K562 (cell line): ENCODE measurements around the gene POC1B. TPM values are rescaled to one million over a fixed set of nuclear protein-coding genes. Genes with fewer than 3 reads are reported as not detected.

ENCODE experiments used
- ATAC-seq: fragments of 200-7000 bp; cut with Tn5 transposase; 3 replicates; pipeline ENCODE4 v1.9.1; 2020; ENCODE audit warnings: moderate library complexity
- BruUV-seq: library from RNA; stranded (reverse); fragments of 400-500 nt; replicated peaks from 2 replicates; lab custom pipeline; 2021; lab: Mats Ljungman, UMichigan
- CTCF ChIA-PET: fragments of 300-600 bp; formaldehyde crosslinking; extraction: SDS; loops from one replicate; lab custom pipeline; 2021; ENCODE audit warnings: low intra/inter-chr PET ratio; lab: Yijun Ruan, JAX
- POLR2A ChIA-PET: fragments of 300-600, 350-650 bp; sonication (Branson Sonifier 250); formaldehyde crosslinking; extraction: SDS; loops from one replicate; lab custom pipeline; 2021; ENCODE audit warnings: antibody characterized with exemption, inconsistent platforms; lab: Yijun Ruan, JAX
- DNase-seq, 4 experiments: peaks; one replicate each; pipeline versions ENCODE4 v3.0.0 to v3.0.0-alpha.2; 2011 to 2018; ENCODE audit warnings: low spot score in 3 of 4, mixed read lengths in 3 of 4; ENCODE audit errors: extremely low read depth in 1 of 4
- FAIRE-seq: peaks from 2 replicates; lab custom pipeline; 2011; peaks lifted over from hg19 to GRCh38; lab: Jason Lieb, UNC
- H2AFZ ChIP-seq: 2 replicates; pipeline ENCODE4 v1.6.0; 2011; ENCODE audit warnings: low read depth, low read length, control low read depth, inconsistent platforms
- H3K27ac ChIP-seq: fragments of 200-600 bp; 3 replicates; pipeline ENCODE4 v1.8.0; 2011; ENCODE audit warnings: low read depth, mild to moderate bottlenecking, control low read depth, inconsistent platforms, low read length, moderate library complexity, mixed read lengths; ENCODE audit errors: extremely low read depth
- H3K27me3 ChIP-seq, 2 experiments: fragments of 300-600 bp in 1 of 2; 2 replicates in 1 of 2; 3 replicates in 1 of 2; pipeline versions ENCODE4 v1.6.0 to v1.8.0; 2011; ENCODE audit warnings: inconsistent platforms in 2 of 2, low read length in 2 of 2, mild to moderate bottlenecking in 1 of 2, mixed read lengths in 1 of 2, moderate library complexity in 1 of 2; ENCODE audit not compliant: control insufficient read depth in 2 of 2, insufficient read depth in 2 of 2
- H3K36me3 ChIP-seq: fragments of 300-600 bp; 3 replicates; pipeline ENCODE4 v1.8.0; 2011; ENCODE audit warnings: mild to moderate bottlenecking, low read length, inconsistent platforms; ENCODE audit not compliant: control insufficient read depth, insufficient read depth
- H3K4me1 ChIP-seq, 2 experiments: fragments of 200-600 bp in 1 of 2; replicated peaks in 1 of 2; 2 replicates in 1 of 2; 3 replicates in 1 of 2; pipeline versions ENCODE4 v1.5.1 to v1.8.0; 2011; ENCODE audit warnings: inconsistent platforms in 2 of 2, low read length in 2 of 2, mild to moderate bottlenecking in 1 of 2, mixed read lengths in 1 of 2, moderate library complexity in 1 of 2; ENCODE audit not compliant: control insufficient read depth in 2 of 2, insufficient read depth in 2 of 2
- H3K4me2 ChIP-seq: 2 replicates; pipeline ENCODE4 v1.6.1; 2011; ENCODE audit warnings: low read length, control low read depth, inconsistent platforms, mixed read lengths; ENCODE audit not compliant: insufficient read depth
- H3K4me3 ChIP-seq: fragments of 200-600 bp; sonication (generic), shearing (Covaris generic); 2 replicates; pipeline ENCODE4 v1.5.1; 2016; ENCODE audit warnings: control low read depth, inconsistent platforms
- H3K79me2 ChIP-seq: fragments of 200-600 bp; 3 replicates; pipeline ENCODE4 v1.8.0; 2011; ENCODE audit warnings: low read length, inconsistent platforms; ENCODE audit not compliant: control insufficient read depth, insufficient read depth
- H3K9ac ChIP-seq, 2 experiments: 2 replicates each; pipeline versions ENCODE4 v1.6.0 to v1.6.1; 2011; ENCODE audit warnings: low read depth in 2 of 2, low read length in 2 of 2, control low read depth in 1 of 2, inconsistent platforms in 1 of 2, mild to moderate bottlenecking in 1 of 2, mixed read lengths in 1 of 2; ENCODE audit not compliant: insufficient read depth in 1 of 2
- H3K9me1 ChIP-seq: one replicate; pipeline ENCODE4 v1.6.0; 2011; ENCODE audit warnings: inconsistent platforms, mild to moderate bottlenecking, low read length, moderate library complexity; ENCODE audit not compliant: control insufficient read depth, insufficient read depth
- H3K9me3 ChIP-seq: replicated peaks from 2 replicates; pipeline ENCODE4 v1.5.1; 2011; ENCODE audit warnings: low read depth, low read length, inconsistent platforms; ENCODE audit not compliant: control insufficient read depth, insufficient read depth
- H4K20me1 ChIP-seq: replicated peaks from 2 replicates; pipeline ENCODE4 v1.6.1; 2011; ENCODE audit warnings: low read length, inconsistent platforms, mixed read lengths; ENCODE audit not compliant: control insufficient read depth, insufficient read depth
- ASH1L ChIP-seq: fragments of 450-650 bp; IDR thresholded peaks from 2 replicates; pipeline ENCODE4 v1.6.1; 2018; ENCODE audit warnings: borderline replicate concordance, mild to moderate bottlenecking, low read depth; ENCODE audit not compliant: partially characterized antibody
- CCAR2 ChIP-seq: fragments of 200-400 bp; formaldehyde crosslinking; IDR thresholded peaks from 2 replicates; pipeline ENCODE4 v1.6.1; 2017; ENCODE audit warnings: mild to moderate bottlenecking, low read depth, low read length
- DPF2 ChIP-seq: fragments of 450-650 bp; IDR thresholded peaks from 2 replicates; pipeline ENCODE4 v1.6.1; 2016
- HNRNPL ChIP-seq: fragments of 200-400 bp; formaldehyde crosslinking; IDR thresholded peaks from 2 replicates; pipeline ENCODE4 v1.6.1; 2017; ENCODE audit warnings: low read depth, mild to moderate bottlenecking, low read length
- PTTG1 ChIP-seq: fragments of 450-650 bp; IDR thresholded peaks from 2 replicates; pipeline ENCODE4 v1.6.1; 2016; ENCODE audit warnings: low read depth, mild to moderate bottlenecking, missing genetic modification characterization, missing compliant biosample characterization
- RBM34 ChIP-seq: fragments of 200-400 bp; formaldehyde crosslinking; IDR thresholded peaks from 2 replicates; pipeline ENCODE4 v1.6.1; 2018; ENCODE audit warnings: low read length, borderline replicate concordance; ENCODE audit not compliant: insufficient read depth
- TAF7 ChIP-seq: fragments of 450-650 bp; IDR thresholded peaks from 2 replicates; pipeline ENCODE4 v1.6.1; 2016; ENCODE audit warnings: missing genetic modification characterization, missing compliant biosample characterization
- TAL1 ChIP-seq: fragments of 450-650 bp; IDR thresholded peaks from 2 replicates; pipeline ENCODE4 v1.6.1; 2016; ENCODE audit warnings: mild to moderate bottlenecking
- TCF3 ChIP-seq: sonication (generic); formaldehyde crosslinking; IDR thresholded peaks from 2 replicates; pipeline ENCODE4 v1.4.0; 2020; ENCODE audit warnings: mild to moderate bottlenecking, missing genetic modification reagents
- TEAD1 ChIP-seq, 2 experiments: fragments of 450-650 bp in 1 of 2; sonication (generic) in 1 of 2; formaldehyde crosslinking; IDR thresholded peaks; 2 replicates each; pipeline versions ENCODE4 v1.4.0 to v1.8.0; 2020 to 2022; ENCODE audit warnings: mild to moderate bottlenecking in 2 of 2, missing genetic modification reagents in 1 of 2
- ZNF41 ChIP-seq: fragments of 250-450 bp; sonication (Bioruptor Pico); conservative IDR thresholded peaks from 2 replicates; pipeline ENCODE4 v1.4.0; 2020; ENCODE audit warnings: mild to moderate bottlenecking
- WGBS: fragments of 100-300 bp; shearing (Covaris generic); methylation state at CpG from one replicate; pipeline ENCODE4 v1.1.6; 2016; ENCODE audit warnings: low coverage, mixed read lengths; ENCODE audit not compliant: insufficient coverage; ENCODE audit errors: missing lambda C conversion rate; 5-methylcytosine and 5-hydroxymethylcytosine counted together
- in situ Hi-C: fragments of 300-500 bp; cut with MboI; formaldehyde crosslinking; loops from 4 replicates; pipeline ENCODE4 v1.15.0; 2018; ENCODE audit warnings: inconsistent platforms, mixed read lengths
- intact Hi-C: fragments of 100-400 bp; cut with micrococcal nuclease; formaldehyde crosslinking; loops from 2 replicates; pipeline ENCODE4 v1.14.2; 2022
- polyA plus RNA-seq, 8 experiments: library from polyadenylated mRNA; depleted of rRNA in 4 of 8; stranded (reverse) in 5 of 8; unstranded in 3 of 8; fragments of >200 nt; fragmentation: Nextera tagmentation in 2 of 8; fragmentation: Illumina TruSeq in 1 of 8; extraction: Ambion mirVana in 2 of 8; extraction: Trizol in 1 of 8; gene quantifications; 2 replicates each; pipeline versions ENCODE4 v1.2.1 to v1.2.3, GENCODE V29; 2011 to 2014; ENCODE audit warnings: inconsistent platforms in 1 of 8, missing spikeins in 1 of 8
- total RNA-seq, 7 experiments: library from RNA; depleted of rRNA in 6 of 7; stranded (reverse); fragments of >200 nt in 6 of 7; fragmentation: Illumina TruSeq in 2 of 7; extraction: Trizol in 2 of 7; gene quantifications; 2 replicates each; pipeline versions ENCODE4 v1.2.1 to v1.2.3, GENCODE V29; 2011 to 2021; ENCODE audit warnings: low replicate concordance in 1 of 7
- TF ChIP-seq, protein P1 (sequence below): sonication (generic); formaldehyde crosslinking; IDR thresholded peaks from 2 replicates; pipeline ENCODE4 v1.8.0; 2022; ENCODE audit warnings: mild to moderate bottlenecking, low read depth, missing genetic modification reagents
- TF ChIP-seq, protein P2 (sequence below): sonication (generic); formaldehyde crosslinking; IDR thresholded peaks from 2 replicates; pipeline ENCODE4 v1.8.1; 2023; ENCODE audit warnings: missing genetic modification reagents, mild to moderate bottlenecking, borderline replicate concordance
- TF ChIP-seq, protein P3 (sequence below): fragments of 450-650 bp; IDR thresholded peaks from 2 replicates; pipeline ENCODE4 v1.7.1; 2018; ENCODE audit warnings: mild to moderate bottlenecking, low read depth; ENCODE audit not compliant: partially characterized antibody

POC1B gene
- total and polyA plus RNA-seq, 9 of the 15 experiments (the other 6 are each of a cell fraction or from before 2014, with no cell fraction given) = 4.5 to 16.1 (median 10.4) TPM

DNA sequence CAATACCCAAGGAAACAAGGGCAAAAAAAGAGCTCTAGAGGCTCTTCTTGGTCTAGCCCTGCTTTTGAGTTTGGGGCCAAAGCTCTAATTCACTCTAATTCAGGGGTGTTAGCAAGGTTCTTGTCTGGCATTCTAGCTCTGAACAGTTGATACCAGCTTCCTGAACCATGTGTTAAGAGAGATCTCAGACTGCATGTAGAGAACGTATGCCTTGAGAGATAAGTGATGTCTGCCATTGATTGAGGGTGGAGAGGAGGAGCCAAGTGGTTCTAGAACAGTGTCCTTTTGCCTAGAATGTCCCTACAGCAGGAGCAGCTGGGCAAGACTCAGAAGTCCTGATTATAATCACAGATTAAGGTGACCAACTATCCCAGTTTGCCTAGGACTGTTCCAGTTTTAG lies 18.2 kb upstream of the POC1B start:
- no peaks in the 10 kb centered on the region for H3K9me3 ChIP-seq
- no peaks in the 10 kb centered on the region for H3K27me3 ChIP-seq
- FAIRE-seq (no peak), ATAC-seq (peak; percentile 7; the same call in 1 of the 3 replicates), DNase-seq (peak in 2 of 4 experiments; percentile 35 to 38)
- intact Hi-C loops = loop anchor here (5.0 to 10.0 kb wide), 3 partner anchors 311 to 1413 kb away; partner anchors contain the start of gene CCER1
- peaks cover 11 to 45% of the 10 kb centered on the region in 2 experiments for H3K4me1 ChIP-seq
- H3K4me3 ChIP-seq = no peak overlapping the region
- H3K4me2 ChIP-seq = no peak overlapping the region; the same call in 1 of the 2 replicates
- no peaks in the 10 kb centered on the region for H4K20me1 ChIP-seq
- in situ Hi-C loops = loop anchor here (25.0 kb wide), 1 partner anchor 1293 kb away; no protein-coding TSS in a partner anchor
- no peaks in the 10 kb centered on the region for H3K36me3 ChIP-seq
- ChIA-PET POLR2A (interaction anchor here (0.6 to 1.8 kb wide), 5 partner anchors 8 to 162 kb away, joined by 3 to 8 read pairs (median 3); no protein-coding TSS in a partner anchor), CTCF (interaction anchor here (1.1 kb wide), 1 partner anchor 559 kb away, joined by 3 read pairs; no protein-coding TSS in a partner anchor)
- H3K9ac ChIP-seq = no peak overlapping the region
- no peak overlapping the region for H3K27ac ChIP-seq
- no TSS peak for BruUV-seq
- WGBS = 0% methylated on average over 1 of the region's 1 CpG
- no peak overlapping the region for H2AFZ ChIP-seq
- H3K9me1 ChIP-seq = no peaks in the 10 kb centered on the region
- no peaks in the 10 kb centered on the region for H3K79me2 ChIP-seq
- TF ChIP-seq, protein P1, sequence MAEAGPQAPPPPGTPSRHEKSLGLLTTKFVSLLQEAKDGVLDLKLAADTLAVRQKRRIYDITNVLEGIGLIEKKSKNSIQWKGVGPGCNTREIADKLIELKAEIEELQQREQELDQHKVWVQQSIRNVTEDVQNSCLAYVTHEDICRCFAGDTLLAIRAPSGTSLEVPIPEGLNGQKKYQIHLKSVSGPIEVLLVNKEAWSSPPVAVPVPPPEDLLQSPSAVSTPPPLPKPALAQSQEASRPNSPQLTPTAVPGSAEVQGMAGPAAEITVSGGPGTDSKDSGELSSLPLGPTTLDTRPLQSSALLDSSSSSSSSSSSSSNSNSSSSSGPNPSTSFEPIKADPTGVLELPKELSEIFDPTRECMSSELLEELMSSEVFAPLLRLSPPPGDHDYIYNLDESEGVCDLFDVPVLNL (CRISPR knock-in tag) = no peak
- TF ChIP-seq, protein P2, sequence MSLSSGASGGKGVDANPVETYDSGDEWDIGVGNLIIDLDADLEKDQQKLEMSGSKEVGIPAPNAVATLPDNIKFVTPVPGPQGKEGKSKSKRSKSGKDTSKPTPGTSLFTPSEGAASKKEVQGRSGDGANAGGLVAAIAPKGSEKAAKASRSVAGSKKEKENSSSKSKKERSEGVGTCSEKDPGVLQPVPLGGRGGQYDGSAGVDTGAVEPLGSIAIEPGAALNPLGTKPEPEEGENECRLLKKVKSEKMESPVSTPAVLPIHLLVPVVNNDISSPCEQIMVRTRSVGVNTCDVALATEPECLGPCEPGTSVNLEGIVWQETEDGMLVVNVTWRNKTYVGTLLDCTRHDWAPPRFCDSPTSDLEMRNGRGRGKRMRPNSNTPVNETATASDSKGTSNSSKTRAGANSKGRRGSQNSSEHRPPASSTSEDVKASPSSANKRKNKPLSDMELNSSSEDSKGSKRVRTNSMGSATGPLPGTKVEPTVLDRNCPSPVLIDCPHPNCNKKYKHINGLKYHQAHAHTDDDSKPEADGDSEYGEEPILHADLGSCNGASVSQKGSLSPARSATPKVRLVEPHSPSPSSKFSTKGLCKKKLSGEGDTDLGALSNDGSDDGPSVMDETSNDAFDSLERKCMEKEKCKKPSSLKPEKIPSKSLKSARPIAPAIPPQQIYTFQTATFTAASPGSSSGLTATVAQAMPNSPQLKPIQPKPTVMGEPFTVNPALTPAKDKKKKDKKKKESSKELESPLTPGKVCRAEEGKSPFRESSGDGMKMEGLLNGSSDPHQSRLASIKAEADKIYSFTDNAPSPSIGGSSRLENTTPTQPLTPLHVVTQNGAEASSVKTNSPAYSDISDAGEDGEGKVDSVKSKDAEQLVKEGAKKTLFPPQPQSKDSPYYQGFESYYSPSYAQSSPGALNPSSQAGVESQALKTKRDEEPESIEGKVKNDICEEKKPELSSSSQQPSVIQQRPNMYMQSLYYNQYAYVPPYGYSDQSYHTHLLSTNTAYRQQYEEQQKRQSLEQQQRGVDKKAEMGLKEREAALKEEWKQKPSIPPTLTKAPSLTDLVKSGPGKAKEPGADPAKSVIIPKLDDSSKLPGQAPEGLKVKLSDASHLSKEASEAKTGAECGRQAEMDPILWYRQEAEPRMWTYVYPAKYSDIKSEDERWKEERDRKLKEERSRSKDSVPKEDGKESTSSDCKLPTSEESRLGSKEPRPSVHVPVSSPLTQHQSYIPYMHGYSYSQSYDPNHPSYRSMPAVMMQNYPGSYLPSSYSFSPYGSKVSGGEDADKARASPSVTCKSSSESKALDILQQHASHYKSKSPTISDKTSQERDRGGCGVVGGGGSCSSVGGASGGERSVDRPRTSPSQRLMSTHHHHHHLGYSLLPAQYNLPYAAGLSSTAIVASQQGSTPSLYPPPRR (CRISPR knock-in tag) = no peak
- TF ChIP-seq, protein P3, sequence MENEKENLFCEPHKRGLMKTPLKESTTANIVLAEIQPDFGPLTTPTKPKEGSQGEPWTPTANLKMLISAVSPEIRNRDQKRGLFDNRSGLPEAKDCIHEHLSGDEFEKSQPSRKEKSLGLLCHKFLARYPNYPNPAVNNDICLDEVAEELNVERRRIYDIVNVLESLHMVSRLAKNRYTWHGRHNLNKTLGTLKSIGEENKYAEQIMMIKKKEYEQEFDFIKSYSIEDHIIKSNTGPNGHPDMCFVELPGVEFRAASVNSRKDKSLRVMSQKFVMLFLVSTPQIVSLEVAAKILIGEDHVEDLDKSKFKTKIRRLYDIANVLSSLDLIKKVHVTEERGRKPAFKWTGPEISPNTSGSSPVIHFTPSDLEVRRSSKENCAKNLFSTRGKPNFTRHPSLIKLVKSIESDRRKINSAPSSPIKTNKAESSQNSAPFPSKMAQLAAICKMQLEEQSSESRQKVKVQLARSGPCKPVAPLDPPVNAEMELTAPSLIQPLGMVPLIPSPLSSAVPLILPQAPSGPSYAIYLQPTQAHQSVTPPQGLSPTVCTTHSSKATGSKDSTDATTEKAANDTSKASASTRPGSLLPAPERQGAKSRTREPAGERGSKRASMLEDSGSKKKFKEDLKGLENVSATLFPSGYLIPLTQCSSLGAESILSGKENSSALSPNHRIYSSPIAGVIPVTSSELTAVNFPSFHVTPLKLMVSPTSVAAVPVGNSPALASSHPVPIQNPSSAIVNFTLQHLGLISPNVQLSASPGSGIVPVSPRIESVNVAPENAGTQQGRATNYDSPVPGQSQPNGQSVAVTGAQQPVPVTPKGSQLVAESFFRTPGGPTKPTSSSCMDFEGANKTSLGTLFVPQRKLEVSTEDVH = no peak
- TF ChIP-seq TAF7 (tag) = no peak
- no peak for TF ChIP-seq TEAD1 (CRISPR knock-in tag; IDR thresholded peaks at IDR 0.05)
- TF ChIP-seq ZNF41 = no peak
- no peak for TF ChIP-seq ASH1L
- peak; percentile 63 for TF ChIP-seq TAL1
- TF ChIP-seq HNRNPL = no peak
- no peak for TF ChIP-seq RBM34
- no peak for TF ChIP-seq CCAR2
- no peak for TF ChIP-seq DPF2
- no peak for TF ChIP-seq PTTG1
- peak; percentile 58 for TF ChIP-seq TCF3 (CRISPR knock-in tag)
